ENCODE results near the gene DLX1.

GRCh38 chr2:172098650-172099471 lies 13.6 kb downstream of the DLX1 start:
- TF ChIP-seq RAD21 (IDR thresholded peaks at IDR 0.05 in 1 of 2, conservative IDR thresholded peaks at IDR 0.05 in 1 of 2; ENCODE audit: low read depth in 2 of 2, low read length in 2 of 2) (no peak), CBX8 (IDR thresholded peaks at IDR 0.05; ENCODE audit: borderline replicate concordance, low read depth, low read length) (no peak), CHD1 (IDR thresholded peaks at IDR 0.05; ENCODE audit: low read depth, low read length) (no peak), CHD2 (IDR thresholded peaks at IDR 0.05; ENCODE audit: low read length) (no peak), TCF12 (IDR thresholded peaks at IDR 0.05; ENCODE audit: low read depth, low read length) (no peak), CTCF (IDR thresholded peaks at IDR 0.05; ENCODE audit: control extremely low read depth in 1 of 3, insufficient read depth in 1 of 3, low read depth in 1 of 3, low read length in 3 of 3) (no peak)

Measured in H1 (cell line).